HG02973 (cell line): Measurements from ENCODE around the gene KRT6A.
"Not testable (repeated sequence)": the region's sequence is repeated elsewhere in the genome, so short reads cannot be mapped to it uniquely, and the experiment has no call there.

Source experiments
- ATAC-seq: cut with Tn5 transposase; IDR thresholded peaks from one replicate; pipeline ENCODE4 v1.9.1; 2021; ENCODE audit warnings: moderate library complexity; ENCODE audit not compliant: unreplicated experiment

KRT6A gene

GRCh38 chr12:52506858-52507715 is 14.0 kb upstream of the KRT6A start:
- ATAC-seq: no peak

- ATAC-seq: no peak
These were observed 9.8 kb upstream of the KRT6A start for GRCh38 chr12:52502877-52503276.

- no peak for ATAC-seq
These were observed 8.4 kb upstream of the KRT6A start for GRCh38 chr12:52501490-52501889.

DNA sequence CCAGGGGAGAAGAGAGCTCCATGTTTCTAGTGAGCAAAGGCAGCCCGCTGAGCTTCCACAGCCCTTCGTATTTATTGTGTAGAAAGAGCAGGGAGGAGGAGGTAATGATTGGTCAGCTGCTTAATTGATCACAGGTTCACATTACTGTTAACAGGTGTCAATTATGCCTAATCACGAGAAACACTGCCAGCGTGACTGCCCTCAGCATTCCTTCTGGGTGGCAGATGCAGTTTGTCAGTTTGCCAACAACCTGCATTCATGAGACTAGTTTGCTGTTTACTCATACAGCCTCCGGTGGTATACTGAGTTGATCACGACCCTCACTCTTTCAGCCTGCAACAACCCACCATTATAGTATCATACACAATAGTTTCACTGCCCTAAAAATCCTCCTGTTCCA is 7.5 kb upstream of the KRT6A start:
- ATAC-seq: not testable (repeated sequence)

DNA sequence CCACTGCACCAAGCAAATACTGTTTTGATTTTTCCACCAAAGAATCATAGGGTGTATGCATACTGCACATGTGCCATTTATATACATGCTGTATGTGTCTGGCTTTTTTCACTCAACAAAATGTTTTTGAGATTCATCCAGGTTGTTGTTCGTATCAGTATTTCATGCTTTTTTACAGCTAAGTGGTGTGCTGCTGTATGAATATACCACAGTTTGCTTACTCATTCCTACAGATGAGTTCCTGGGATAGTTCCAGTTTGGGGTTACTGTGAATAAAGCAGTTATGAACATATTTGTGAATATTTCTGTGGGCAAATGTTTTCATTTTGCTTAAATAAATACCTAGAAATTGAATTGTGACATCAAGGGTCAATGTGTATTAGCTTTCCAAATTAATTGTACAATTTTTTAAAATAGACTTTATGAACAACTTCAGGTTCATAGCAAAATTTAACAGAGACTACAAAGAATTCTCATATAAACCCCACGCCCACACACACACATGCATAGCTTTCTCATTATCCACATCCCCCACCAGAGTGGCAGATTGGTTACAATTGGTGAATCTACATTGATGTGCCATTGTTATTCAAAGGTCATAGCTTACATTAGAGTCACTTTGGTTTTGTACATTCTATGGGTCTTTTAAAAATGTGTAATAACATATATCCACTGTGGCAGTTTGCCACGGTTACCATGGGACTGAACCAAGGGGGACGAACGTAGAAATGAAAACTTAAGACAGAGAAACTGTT is 6.9 kb upstream of the KRT6A start:
- no peak for ATAC-seq

DNA sequence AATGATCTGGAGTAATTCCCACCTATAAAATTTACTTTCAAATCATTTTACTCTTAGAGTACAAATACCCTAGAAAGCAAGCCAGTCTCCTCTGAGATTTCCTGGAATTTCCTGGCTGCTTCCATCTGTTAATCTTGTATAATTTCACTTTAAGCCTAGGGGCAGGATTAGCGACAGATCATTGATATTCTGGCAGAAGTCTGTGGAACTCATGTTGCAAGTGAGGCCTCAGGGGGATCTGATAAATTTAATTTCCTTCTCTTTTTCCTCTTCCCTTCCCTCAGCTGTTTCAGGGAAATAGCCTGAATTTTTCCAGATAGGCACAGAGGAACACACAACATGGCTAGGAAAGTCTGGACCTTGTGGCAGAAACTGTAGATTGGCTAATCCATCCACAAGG is 5.9 kb upstream of the KRT6A start:
- no peak for ATAC-seq

GRCh38 chr12:52497975-52498374 is 4.9 kb upstream of the KRT6A start:
- no peak for ATAC-seq

GRCh38 chr12:52496590-52497071 is 3.6 kb upstream of the KRT6A start:
- no peak for ATAC-seq

GRCh38 chr12:52496054-52496453 is 3.0 kb upstream of the KRT6A start:
- ATAC-seq: no peak

DNA sequence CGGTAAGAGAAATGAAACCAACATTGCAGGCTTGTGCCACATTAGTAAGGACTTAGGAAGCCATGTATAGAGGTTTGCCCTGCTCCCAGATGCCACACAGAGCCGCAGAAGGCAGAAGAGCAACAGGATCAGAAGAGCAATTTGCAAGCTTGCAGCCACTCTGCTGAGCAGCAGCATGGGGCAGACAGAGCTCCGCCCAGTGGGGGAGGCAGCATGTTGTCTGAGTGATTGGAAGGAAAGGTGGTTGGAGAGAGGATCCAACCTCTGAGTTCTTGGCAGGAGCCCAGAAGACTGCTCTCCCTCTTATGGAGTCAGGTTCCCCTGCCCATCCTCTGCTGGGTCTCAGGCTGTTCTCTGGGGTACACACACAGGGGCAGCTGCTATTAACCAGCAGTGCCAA is 2.3 kb upstream of the KRT6A start:
- ATAC-seq: no peak

DNA sequence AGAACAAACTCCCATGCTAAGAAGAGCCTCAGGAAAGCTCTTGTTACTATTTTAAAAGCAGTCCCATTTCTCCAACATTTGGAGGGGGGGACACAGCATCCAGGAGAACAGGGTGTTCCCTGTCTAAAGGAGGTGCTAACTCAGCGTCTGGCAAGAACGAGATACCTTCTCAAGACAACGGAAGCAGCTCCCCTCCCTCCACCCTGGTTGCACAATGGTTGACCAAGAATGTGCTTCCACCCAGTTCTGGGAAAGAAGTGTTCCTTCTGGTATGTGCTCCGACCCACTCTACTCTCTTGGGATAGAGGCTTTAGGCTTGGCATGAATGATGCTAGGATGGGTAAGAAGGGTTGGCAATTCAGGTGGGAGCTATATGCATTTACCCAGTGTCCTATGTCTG is 1.5 kb upstream of the KRT6A start:
- ATAC-seq: no peak

GRCh38 chr12:52494100-52494499 is 1.0 kb upstream of the KRT6A start:
- ATAC-seq: no peak

DNA sequence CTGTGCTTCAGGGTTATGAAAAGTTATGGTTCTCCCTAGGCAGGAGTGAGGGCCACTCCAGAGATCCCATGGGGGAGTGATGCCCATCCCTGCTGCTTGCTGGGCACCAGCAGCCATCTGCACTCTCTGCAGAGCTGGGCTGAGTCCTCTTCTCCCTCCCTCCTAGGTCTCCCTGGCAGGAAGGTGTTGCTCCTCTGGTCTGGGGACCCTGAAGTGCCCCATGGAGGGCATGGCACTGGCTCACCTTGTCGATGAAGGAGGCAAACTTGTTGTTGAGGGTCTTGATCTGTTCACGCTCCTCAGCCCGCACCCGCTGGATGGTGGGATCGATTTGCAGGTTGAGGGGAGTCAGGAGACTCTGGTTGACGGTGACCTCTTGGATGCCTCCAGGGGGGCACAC is 652 bp downstream of the KRT6A start:
- not testable (repeated sequence) for ATAC-seq

DNA sequence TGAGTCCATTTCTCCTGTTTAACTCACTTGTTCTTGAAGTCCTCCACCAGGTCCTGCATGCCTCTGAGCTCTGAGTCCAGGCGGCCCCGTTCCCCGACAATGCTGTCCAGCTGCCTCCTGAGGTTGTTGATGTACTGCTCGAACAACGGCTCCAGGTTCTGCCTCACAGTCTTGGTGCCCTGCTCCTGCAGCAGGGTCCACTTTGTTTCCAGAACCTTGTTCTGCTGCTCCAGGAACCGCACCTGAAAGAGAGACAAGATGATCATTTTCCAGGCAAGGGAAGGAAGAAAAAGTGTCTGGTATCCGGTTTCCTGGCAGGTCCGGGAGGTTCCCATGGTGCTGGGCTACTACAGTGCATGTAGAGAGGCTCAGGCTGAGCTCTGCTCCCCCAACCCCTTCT is 1.6 kb downstream of the KRT6A start:
- ATAC-seq: not testable (repeated sequence)

DNA sequence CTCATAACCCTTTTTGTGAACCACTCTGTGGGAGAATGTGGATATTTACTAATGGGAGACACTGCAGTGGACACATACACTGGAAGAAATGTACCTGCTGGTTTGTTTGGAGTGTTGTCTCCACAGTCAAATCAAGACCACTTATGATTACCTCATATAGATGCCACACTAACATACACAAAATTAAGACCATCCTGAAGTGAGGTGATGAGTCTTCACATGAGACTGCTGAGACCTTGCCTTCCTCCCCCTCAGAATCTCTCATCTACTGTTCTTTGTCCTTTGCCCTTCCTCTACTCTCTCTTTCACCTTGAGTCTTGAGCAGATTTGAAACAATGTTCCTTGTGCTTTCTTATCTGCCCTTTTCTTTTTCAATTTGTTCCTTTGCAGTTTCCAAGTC is 4.3 kb downstream of the KRT6A start:
- no peak for ATAC-seq

- not testable (repeated sequence) for ATAC-seq
These were observed 5.2 kb downstream of the KRT6A start for GRCh38 chr12:52487744-52488443.

DNA sequence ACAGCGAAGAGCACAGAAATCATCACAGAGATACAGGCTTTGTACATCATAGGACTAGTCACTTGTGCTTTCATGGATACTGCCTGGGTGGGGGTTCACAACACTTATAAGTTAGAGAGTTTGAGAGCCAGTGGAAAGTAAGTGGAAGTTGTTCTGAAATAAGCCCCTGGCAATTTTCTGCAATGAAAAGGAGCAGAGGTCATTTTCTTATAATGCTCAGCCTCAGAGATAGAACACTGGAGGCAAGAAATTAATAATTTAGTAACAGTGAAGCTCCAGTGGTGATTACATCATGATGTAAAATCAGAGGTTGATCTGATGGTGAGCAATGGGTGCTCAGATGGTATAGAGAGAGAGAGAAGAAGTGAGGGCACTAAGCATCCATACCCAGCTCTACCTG is 5.8 kb downstream of the KRT6A start:
- no peak for ATAC-seq

DNA sequence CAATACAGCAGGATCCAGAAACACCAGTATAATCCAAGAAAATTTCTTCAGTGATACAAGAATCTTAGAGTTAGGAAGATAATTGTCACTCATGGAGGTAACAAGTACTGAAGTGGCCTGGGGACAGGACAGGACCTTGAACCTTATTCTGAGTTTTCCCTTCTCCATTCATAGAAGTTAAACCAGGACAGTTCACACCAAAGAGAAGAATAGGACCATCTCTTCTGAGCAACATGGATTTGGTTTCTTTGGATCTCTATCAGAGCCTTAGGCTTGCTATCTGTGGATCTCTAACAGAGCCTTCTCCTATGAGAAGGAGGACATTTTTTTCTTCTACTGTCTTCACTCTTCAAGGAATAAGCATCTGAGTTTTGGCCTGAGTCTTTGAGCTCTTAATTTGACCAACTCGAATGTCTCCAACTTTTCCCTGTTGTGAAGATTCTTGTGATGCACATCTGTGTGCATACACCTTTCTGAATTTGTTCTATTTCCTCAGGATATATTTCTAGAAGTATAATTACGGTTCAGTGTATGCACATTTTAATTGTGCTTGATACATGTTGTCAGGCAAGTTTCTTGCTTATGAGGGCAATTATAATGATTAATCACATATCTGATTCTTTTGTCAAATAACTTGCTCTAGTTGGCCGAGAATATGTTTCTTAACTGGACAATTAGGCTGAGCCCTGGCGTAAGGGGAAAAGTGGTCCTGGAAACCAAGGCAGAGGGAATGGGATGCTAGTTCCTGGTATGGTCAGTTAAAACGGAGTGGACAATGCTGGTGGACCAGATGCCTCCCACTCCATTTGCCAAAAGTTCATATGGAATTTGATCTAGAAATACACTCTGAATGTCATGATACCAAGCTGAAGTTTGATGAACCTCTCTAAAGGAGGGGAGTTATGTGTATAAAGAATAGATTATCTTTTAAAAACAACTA is 6.6 kb downstream of the KRT6A start:
- no peak for ATAC-seq

GRCh38 chr12:52480073-52480472 is 13.0 kb downstream of the KRT6A start:
- ATAC-seq: no peak

GRCh38 chr12:52477651-52478050 is 15.4 kb downstream of the KRT6A start:
- no peak for ATAC-seq
